ENCODE results near the gene FCHO1.
A peak's percentile ranks its signal among the peaks of the same experiment; 100 is the strongest.

FCHO1 gene

GRCh38 chr19:17762505-17763229 lies 11.4 kb downstream of the FCHO1 start:
- no peaks in the 10 kb centered on the region for H3K9me3 ChIP-seq (ENCODE audit: severe bottlenecking)
- H3K27ac ChIP-seq = no peak overlapping the region
- DNase-seq = peak; percentile 53
- no peaks in the 10 kb centered on the region for H3K27me3 ChIP-seq (ENCODE audit: insufficient read depth, low read depth, severe bottlenecking)
- no peak for TF ChIP-seq CTCF (IDR thresholded peaks at IDR 0.05; ENCODE audit: low read depth, low read length)
- no peak overlapping the region for H3K4me3 ChIP-seq (ENCODE audit: low read depth, low read length)
- H3K36me3 ChIP-seq = peaks cover 6% of the 10 kb centered on the region; the same call in 1 of the 2 replicates

GRCh38 chr19:17764348-17764747 lies 13.1 kb downstream of the FCHO1 start:
- no peaks in the 10 kb centered on the region for H3K9me3 ChIP-seq (ENCODE audit: severe bottlenecking)
- H3K36me3 ChIP-seq = peaks cover 7% of the 10 kb centered on the region; the same call in 1 of the 2 replicates
- H3K27me3 ChIP-seq (ENCODE audit: insufficient read depth, low read depth, severe bottlenecking) = no peaks in the 10 kb centered on the region
- H3K27ac ChIP-seq = no peak overlapping the region
- DNase-seq = no peak
- TF ChIP-seq CTCF (IDR thresholded peaks at IDR 0.05; ENCODE audit: low read depth, low read length) = no peak
- no peak overlapping the region for H3K4me3 ChIP-seq (ENCODE audit: low read depth, low read length)

GRCh38 chr19:17765069-17765618 lies 13.9 kb downstream of the FCHO1 start:
- no peak for DNase-seq

GRCh38 chr19:17766543-17767131 lies 15.4 kb downstream of the FCHO1 start:
- Histone ChIP-seq H3K4me3 (ENCODE audit: low read depth, low read length) (peak overlapping the region; percentile 23), H3K27ac (peak overlapping the region; percentile 40; the same call in 1 of the 2 replicates), H3K36me3 (peaks cover 7% of the 10 kb centered on the region; the same call in 1 of the 2 replicates), H3K9me3 (ENCODE audit: severe bottlenecking) (no peaks in the 10 kb centered on the region), H3K27me3 (ENCODE audit: insufficient read depth, low read depth, severe bottlenecking) (no peaks in the 10 kb centered on the region)
- DNase-seq = peak; percentile 94
- peak; percentile 99 for TF ChIP-seq CTCF (IDR thresholded peaks at IDR 0.05; ENCODE audit: low read depth, low read length)

More at GRCh38 chr19:17765069-17765618, 13.9 kb downstream of the FCHO1 start:
- Histone ChIP-seq H3K36me3 (peaks cover 7% of the 10 kb centered on the region; the same call in 1 of the 2 replicates), H3K27ac (no peak overlapping the region), H3K27me3 (ENCODE audit: insufficient read depth, low read depth, severe bottlenecking) (no peaks in the 10 kb centered on the region), H3K4me3 (ENCODE audit: low read depth, low read length) (no peak overlapping the region), H3K9me3 (ENCODE audit: severe bottlenecking) (no peaks in the 10 kb centered on the region)
- TF ChIP-seq CTCF (IDR thresholded peaks at IDR 0.05; ENCODE audit: low read depth, low read length) = no peak

GRCh38 chr19:17767559-17767958 lies 16.3 kb downstream of the FCHO1 start:
- Histone ChIP-seq H3K27me3 (ENCODE audit: insufficient read depth, low read depth, severe bottlenecking) (no peaks in the 10 kb centered on the region), H3K4me3 (ENCODE audit: low read depth, low read length) (no peak overlapping the region), H3K27ac (no peak overlapping the region), H3K36me3 (peaks cover 14% of the 10 kb centered on the region), H3K9me3 (ENCODE audit: severe bottlenecking) (no peaks in the 10 kb centered on the region)
- no peak for TF ChIP-seq CTCF (IDR thresholded peaks at IDR 0.05; ENCODE audit: low read depth, low read length)
- no peak for DNase-seq

Data from WERI-Rb-1 (cell line).